Measurements from ENCODE around the gene FOXP1.

The FOXP1 gene

GRCh38 chr3:71094658-71095209 lies 488.8 kb downstream of the FOXP1 start:
- in situ Hi-C loops (cut with MboI; ENCODE audit: low sequenced_read_pairs), result no loop called here

GRCh38 chr3:71092665-71093064 lies 490.9 kb downstream of the FOXP1 start:
- in situ Hi-C loops (cut with MboI; ENCODE audit: low sequenced_read_pairs), result no loop called here

- in situ Hi-C loops (cut with MboI; ENCODE audit: low sequenced_read_pairs), result no loop called here
These were observed 493.3 kb downstream of the FOXP1 start for GRCh38 chr3:71090207-71090606.

GRCh38 chr3:71089271-71089847 lies 494.2 kb downstream of the FOXP1 start:
- in situ Hi-C loops (cut with MboI; ENCODE audit: low sequenced_read_pairs), result no loop called here

- in situ Hi-C loops (cut with MboI; ENCODE audit: low sequenced_read_pairs), result no loop called here
These were observed 494.8 kb downstream of the FOXP1 start for GRCh38 chr3:71088742-71089141.

GRCh38 chr3:71088019-71088708 lies 495.4 kb downstream of the FOXP1 start:
- in situ Hi-C loops (cut with MboI; ENCODE audit: low sequenced_read_pairs), result no loop called here

GRCh38 chr3:71087143-71088018 lies 496.1 kb downstream of the FOXP1 start:
- in situ Hi-C loops (cut with MboI; ENCODE audit: low sequenced_read_pairs), result no loop called here

GRCh38 chr3:71086777-71087142 lies 496.8 kb downstream of the FOXP1 start:
- in situ Hi-C loops (cut with MboI; ENCODE audit: low sequenced_read_pairs), result no loop called here

GRCh38 chr3:71083726-71084131 lies 499.8 kb downstream of the FOXP1 start:
- in situ Hi-C loops (cut with MboI; ENCODE audit: low sequenced_read_pairs), result no loop called here

GRCh38 chr3:71082833-71083232 lies 500.7 kb downstream of the FOXP1 start:
- in situ Hi-C loops (cut with MboI; ENCODE audit: low sequenced_read_pairs), result no loop called here

GRCh38 chr3:71080517-71081083 lies 502.9 kb downstream of the FOXP1 start:
- in situ Hi-C loops (cut with MboI; ENCODE audit: low sequenced_read_pairs), result no loop called here

- in situ Hi-C loops (cut with MboI; ENCODE audit: low sequenced_read_pairs), result no loop called here
These were observed 504.6 kb downstream of the FOXP1 start for GRCh38 chr3:71078723-71079525.

GRCh38 chr3:71078199-71078598 lies 505.3 kb downstream of the FOXP1 start:
- in situ Hi-C loops (cut with MboI; ENCODE audit: low sequenced_read_pairs), result no loop called here

GRCh38 chr3:71077070-71077469 lies 506.5 kb downstream of the FOXP1 start:
- in situ Hi-C loops (cut with MboI; ENCODE audit: low sequenced_read_pairs), result no loop called here

- in situ Hi-C loops (cut with MboI; ENCODE audit: low sequenced_read_pairs), result no loop called here
These were observed 507.0 kb downstream of the FOXP1 start for GRCh38 chr3:71076361-71077002.

- in situ Hi-C loops (cut with MboI; ENCODE audit: low sequenced_read_pairs), result no loop called here
These were observed 508.0 kb downstream of the FOXP1 start for GRCh38 chr3:71075494-71075893.

GRCh38 chr3:71074423-71074822 lies 509.1 kb downstream of the FOXP1 start:
- in situ Hi-C loops (cut with MboI; ENCODE audit: low sequenced_read_pairs), result no loop called here

- in situ Hi-C loops (cut with MboI; ENCODE audit: low sequenced_read_pairs), result no loop called here
These were observed 510.5 kb downstream of the FOXP1 start for GRCh38 chr3:71072986-71073385.

- in situ Hi-C loops (cut with MboI; ENCODE audit: low sequenced_read_pairs), result no loop called here
These were observed 511.2 kb downstream of the FOXP1 start for GRCh38 chr3:71072287-71072686.
